ENCODE measurements around the gene CTRB1. TPM values are rescaled to one million over a fixed set of nuclear protein-coding genes. Genes with fewer than 3 reads are reported as not detected.
"Not testable (repeated sequence)": the region's sequence is repeated elsewhere in the genome, so short reads cannot be mapped to it uniquely, and the experiment has no call there.

Gene CTRB1
- total RNA-seq, 1 experiment from 2014 or later, result 5.6 TPM

GRCh38 chr16:75272097-75272551 is 53.3 kb downstream of the CTRB1 start:
- ChIA-PET RAD21 (ENCODE audit: low non-redundant PET in 1 of 2, low total read pairs in 2 of 2, uncharacterized antibody in 2 of 2, unreplicated experiment in 2 of 2) (no interaction called here), POLR2A (interaction anchor here (1.7 kb wide), 1 partner anchor 11 kb away, joined by 6 read pairs; no protein-coding TSS in a partner anchor)

GRCh38 chr16:75272629-75273028 is 53.8 kb downstream of the CTRB1 start:
- H3K9me3 ChIP-seq (ENCODE audit: control insufficient read depth in 1 of 2, insufficient read depth in 1 of 2, low read depth in 1 of 2, low read length in 2 of 2); ATAC-seq; H3K4me3 ChIP-seq (replicated peaks in 1 of 2; ENCODE audit: low read depth in 1 of 2, low read length in 2 of 2); H2AFZ ChIP-seq (ENCODE audit: low read depth, low read length, poor library complexity, severe bottlenecking); DNase-seq (ENCODE audit: low read depth, low spot score); H4K20me1 ChIP-seq (ENCODE audit: insufficient read depth); H3K36me3 ChIP-seq (ENCODE audit: control insufficient read depth in 1 of 2, insufficient read depth in 2 of 2, low read length in 2 of 2); intact Hi-C loops (cut with micrococcal nuclease); H3K9ac ChIP-seq (ENCODE audit: low read length); H3K27me3 ChIP-seq (ENCODE audit: insufficient read depth, low read length); H3K27ac ChIP-seq (ENCODE audit: low read depth, low read length); H3K79me2 ChIP-seq (ENCODE audit: insufficient read depth, low read length); RAD21 ChIA-PET (ENCODE audit: low non-redundant PET in 1 of 2, low total read pairs in 2 of 2, uncharacterized antibody in 2 of 2, unreplicated experiment in 2 of 2); BruUV-seq (replicated peaks); H3K9me2 ChIP-seq (ENCODE audit: insufficient read depth): not testable (repeated sequence)
- ChIA-PET POLR2A (interaction anchor here (1.7 kb wide), 1 partner anchor 11 kb away, joined by 6 read pairs; no protein-coding TSS in a partner anchor), CTCF (interaction anchor here (0.8 to 1.2 kb wide), 3 partner anchors 9 to 113 kb away, joined by 3 to 5 read pairs (median 3); no protein-coding TSS in a partner anchor)
- Histone ChIP-seq H3K4me1 (ENCODE audit: control insufficient read depth in 1 of 2, insufficient read depth in 2 of 2, low read length in 2 of 2) (peaks cover 23 to 55% of the 10 kb centered on the region in 2 experiments), H3K4me2 (ENCODE audit: low read length) (peak overlapping the region; percentile 46)
- 0 out of 6 replicates have a peak, but pooled peaks of 1 of the 3 experiments have one; percentile 19 for TF ChIP-seq CTCF (IDR thresholded peaks at IDR 0.05 in 2 of 3, conservative IDR thresholded peaks at IDR 0.05 in 1 of 3; ENCODE audit: borderline replicate concordance in 1 of 3, insufficient read depth in 1 of 3, low read depth in 2 of 3, low read length in 2 of 3)
- TF ChIP-seq RAD21 (IDR thresholded peaks at IDR 0.05; ENCODE audit: low read depth), result peak; percentile 21; the same call in 1 of the 2 replicates

More at GRCh38 chr16:75272097-75272551, 53.3 kb downstream of the CTRB1 start:
- no TSS peak for BruUV-seq (replicated peaks)
- H4K20me1 ChIP-seq (ENCODE audit: insufficient read depth), result no peaks in the 10 kb centered on the region
- no peak overlapping the region for H2AFZ ChIP-seq (ENCODE audit: low read depth, low read length, poor library complexity, severe bottlenecking)
- no peak overlapping the region; the same call in 1 of the 2 replicates for H3K4me2 ChIP-seq (ENCODE audit: low read length)
- no peak overlapping the region for H3K27ac ChIP-seq (ENCODE audit: low read depth, low read length)
- CTCF ChIA-PET, result interaction anchor here (0.8 to 1.2 kb wide), 3 partner anchors 9 to 113 kb away, joined by 3 to 5 read pairs (median 3); no protein-coding TSS in a partner anchor
- H3K9ac ChIP-seq (ENCODE audit: low read length), result no peak overlapping the region
- H3K9me3 ChIP-seq (ENCODE audit: control insufficient read depth in 1 of 2, insufficient read depth in 1 of 2, low read depth in 1 of 2, low read length in 2 of 2), result no peaks in the 10 kb centered on the region
- no peak for ATAC-seq
- no peaks in the 10 kb centered on the region for H3K9me2 ChIP-seq (ENCODE audit: insufficient read depth)
- no peaks in the 10 kb centered on the region for H3K79me2 ChIP-seq (ENCODE audit: insufficient read depth, low read length)
- peaks cover 28 to 60% of the 10 kb centered on the region in 2 experiments for H3K4me1 ChIP-seq (ENCODE audit: control insufficient read depth in 1 of 2, insufficient read depth in 2 of 2, low read length in 2 of 2)
- intact Hi-C loops (cut with micrococcal nuclease), result no loop called here
- TF ChIP-seq CEBPB (IDR thresholded peaks at IDR 0.05; ENCODE audit: low read depth) (no peak), EGR1 (IDR thresholded peaks at IDR 0.05; ENCODE audit: low read depth) (no peak), POLR2AphosphoS5 (IDR thresholded peaks at IDR 0.05; ENCODE audit: low read depth, low read length) (no peak), TCF7L2 (IDR thresholded peaks at IDR 0.05; ENCODE audit: borderline replicate concordance, extremely low read depth, insufficient read depth, insufficient read length) (no peak), RAD21 (IDR thresholded peaks at IDR 0.05; ENCODE audit: low read depth) (no peak), YY1 (IDR thresholded peaks at IDR 0.05; ENCODE audit: extremely low read depth, insufficient replicate concordance, low read depth, low read length) (no peak), SIN3A (IDR thresholded peaks at IDR 0.05; ENCODE audit: low read depth) (no peak)
- no peak overlapping the region for H3K4me3 ChIP-seq (replicated peaks in 1 of 2; ENCODE audit: low read depth in 1 of 2, low read length in 2 of 2)
- H3K27me3 ChIP-seq (ENCODE audit: insufficient read depth, low read length), result no peaks in the 10 kb centered on the region
- no peak for DNase-seq (ENCODE audit: low read depth, low spot score)
- no peaks in the 10 kb centered on the region for H3K36me3 ChIP-seq (ENCODE audit: control insufficient read depth in 1 of 2, insufficient read depth in 2 of 2, low read length in 2 of 2)
